PC-3 (cell line): ENCODE data around the gene NEUROG1. TPM values are rescaled to one million over a fixed set of nuclear protein-coding genes. Genes with fewer than 3 reads are reported as not detected.

Source experiments
- ATAC-seq: fragments of 200-7000 bp; cut with Tn5 transposase; 2 replicates; pipeline ENCODE4 v1.9.1; 2020; ENCODE audit warnings: mild to moderate bottlenecking, moderate library complexity
- BruUV-seq: library from RNA; stranded (reverse); fragments of 400-500 nt; replicated peaks from 2 replicates; lab custom pipeline; 2021; lab: Mats Ljungman, UMichigan
- CTCF ChIA-PET: fragments of 300-600 bp; sonication (Branson Sonifier 250); formaldehyde crosslinking; loops from one replicate; lab custom pipeline; 2022; ENCODE audit warnings: antibody characterized with exemption; lab: Charles Lee
- POLR2A ChIA-PET: fragments of 300-600 bp; sonication (Branson Sonifier 250); formaldehyde crosslinking; loops from one replicate; lab custom pipeline; 2022; ENCODE audit warnings: antibody characterized with exemption; ENCODE audit not compliant: unreplicated experiment; lab: Charles Lee
- DNase-seq: peaks from one replicate; pipeline ENCODE4 v3.0.0-alpha.2; 2015
- H2AFZ ChIP-seq: fragments of 300-600 bp; sonication (generic); 2 replicates; pipeline ENCODE4 v1.6.0; 2016; ENCODE audit warnings: antibody characterized with exemption, low read length
- H3F3A ChIP-seq: fragments of 300-600 bp; sonication (generic); one replicate; pipeline ENCODE4 v1.6.0; 2017; ENCODE audit warnings: antibody characterized with exemption, low read length, control low read depth, mild to moderate bottlenecking; ENCODE audit not compliant: unreplicated experiment
- H3K27ac ChIP-seq: fragments of 300-600 bp; sonication (generic); 2 replicates; pipeline ENCODE4 v1.5.1; 2016; ENCODE audit warnings: mild to moderate bottlenecking, low read length
- H3K27me3 ChIP-seq: fragments of 300-600 bp; sonication (generic); 2 replicates; pipeline ENCODE4 v1.6.1; 2016; ENCODE audit warnings: low read length, mixed read lengths
- H3K36me3 ChIP-seq: fragments of 300-600 bp; sonication (generic); 2 replicates; pipeline ENCODE4 v1.6.1; 2016; ENCODE audit warnings: low read depth, mixed run types, low read length, mixed read lengths
- H3K4me1 ChIP-seq: fragments of 300-600 bp; sonication (generic); 2 replicates; pipeline ENCODE4 v1.5.1; 2016; ENCODE audit warnings: low read length; ENCODE audit not compliant: insufficient read depth
- H3K4me2 ChIP-seq: fragments of 300-600 bp; sonication (generic); 2 replicates; pipeline ENCODE4 v1.6.0; 2016; ENCODE audit warnings: low read length
- H3K4me3 ChIP-seq: fragments of 300-600 bp; sonication (generic); 2 replicates; pipeline ENCODE4 v1.5.1; 2016; ENCODE audit warnings: mild to moderate bottlenecking, low read length, mixed read lengths
- H3K79me2 ChIP-seq: fragments of 300-600 bp; sonication (generic); 2 replicates; pipeline ENCODE4 v1.6.1; 2017; ENCODE audit warnings: low read length, mixed read lengths
- H3K9ac ChIP-seq: fragments of 300-600 bp; sonication (generic); 2 replicates; pipeline ENCODE4 v1.6.0; 2016; ENCODE audit warnings: mild to moderate bottlenecking, low read length
- H3K9me2 ChIP-seq: fragments of 300-600 bp; sonication (generic); replicated peaks from 2 replicates; pipeline ENCODE4 v1.6.1; 2016; ENCODE audit warnings: mixed run types, low read length, mixed read lengths
- H3K9me3 ChIP-seq: fragments of 300-600 bp; sonication (generic); 2 replicates; pipeline ENCODE4 v1.6.1; 2016; ENCODE audit warnings: low read length, mixed read lengths
- H4K20me1 ChIP-seq: fragments of 300-600 bp; sonication (generic); 2 replicates; pipeline ENCODE4 v1.6.1; 2016; ENCODE audit warnings: low read length, mixed read lengths
- CTCF ChIP-seq: fragments of 300-600 bp; sonication (generic); conservative IDR thresholded peaks from 2 replicates; pipeline ENCODE4 v1.5.1; 2017; ENCODE audit warnings: antibody characterized with exemption, low read depth, mild to moderate bottlenecking, low read length
- EZH2 ChIP-seq: fragments of 300-600 bp; sonication (generic); IDR thresholded peaks from one replicate; pipeline ENCODE4 v1.6.1; 2017; ENCODE audit warnings: antibody characterized with exemption, mild to moderate bottlenecking, low read length; ENCODE audit not compliant: unreplicated experiment
- EZH2phosphoT487 ChIP-seq: fragments of 300-600 bp; sonication (generic); IDR thresholded peaks from 2 replicates; pipeline ENCODE4 v1.6.1; 2018; ENCODE audit warnings: mild to moderate bottlenecking, antibody characterized with exemption, low read length, borderline replicate concordance
- intact Hi-C: fragments of 100-400 bp; cut with micrococcal nuclease; formaldehyde crosslinking; loops from 2 replicates; pipeline ENCODE4 v1.9.0; 2023
- total RNA-seq: library from RNA; depleted of rRNA; stranded (reverse); fragments of >200 nt; gene quantifications from 2 replicates; pipeline ENCODE4 v1.2.3, GENCODE V29; 2014

NEUROG1 gene
- total RNA-seq, 1 experiment from 2014 or later: not detected

GRCh38 chr5:135489466-135490244, 46.1 kb downstream of the NEUROG1 start:
- no peaks in the 10 kb centered on the region for H3K36me3 ChIP-seq

GRCh38 chr5:135488727-135489465, 46.9 kb downstream of the NEUROG1 start:
- no peaks in the 10 kb centered on the region for H3F3A ChIP-seq
- H3K27me3 ChIP-seq: no peaks in the 10 kb centered on the region
- CTCF ChIA-PET: no interaction called here
- POLR2A ChIA-PET: no interaction called here
- no peaks in the 10 kb centered on the region for H3K36me3 ChIP-seq
- peak; percentile 50 for ATAC-seq
- H3K4me3 ChIP-seq: peak overlapping the region; percentile 63
- no peaks in the 10 kb centered on the region for H4K20me1 ChIP-seq
- BruUV-seq: no TSS peak
- DNase-seq: peak; percentile 76
- H3K4me1 ChIP-seq: peaks cover 38% of the 10 kb centered on the region
- no peak overlapping the region for H3K9ac ChIP-seq
- intact Hi-C loops: no loop called here
- peak overlapping the region; percentile 85 for H3K4me2 ChIP-seq
- peak overlapping the region; percentile 71 for H2AFZ ChIP-seq
- no peaks in the 10 kb centered on the region for H3K9me3 ChIP-seq
- no peaks in the 10 kb centered on the region for H3K79me2 ChIP-seq
- TF ChIP-seq CTCF (no peak), EZH2phosphoT487 (no peak), EZH2 (no peak)
- H3K9me2 ChIP-seq: no peaks in the 10 kb centered on the region
- no peak overlapping the region for H3K27ac ChIP-seq

More at GRCh38 chr5:135489466-135490244, 46.1 kb downstream of the NEUROG1 start:
- Histone ChIP-seq H3K79me2 (no peaks in the 10 kb centered on the region), H3K27ac (no peak overlapping the region), H3K4me2 (0 out of 2 replicates have a peak overlapping the region, but pooled peaks have one; percentile 85), H3K27me3 (no peaks in the 10 kb centered on the region), H2AFZ (no peak overlapping the region), H3K9me3 (no peaks in the 10 kb centered on the region), H3K4me1 (peaks cover 46% of the 10 kb centered on the region), H3K9me2 (no peaks in the 10 kb centered on the region), H3F3A (no peaks in the 10 kb centered on the region), H4K20me1 (no peaks in the 10 kb centered on the region), H3K9ac (no peak overlapping the region), H3K4me3 (no peak overlapping the region)
- ChIA-PET POLR2A (no interaction called here), CTCF (no interaction called here)
- TF ChIP-seq EZH2 (no peak), CTCF (no peak), EZH2phosphoT487 (no peak)
- intact Hi-C loops: no loop called here
- BruUV-seq: no TSS peak
- ATAC-seq (no peak), DNase-seq (no peak)
